Fibroblast of lung (primary cell): ENCODE results near the gene CASP7.

Experiments used
- CTCF ChIP-seq, 2 donors: IDR thresholded peaks in 1 of 2; conservative IDR thresholded peaks in 1 of 2; 1 replicate in 1 of 2; 2 replicates in 1 of 2; pipeline ENCODE4 v1.5.1; 2011 to 2012; ENCODE audit warnings: low read length in 2 of 2, control low read depth in 1 of 2, inconsistent platforms in 1 of 2, low read depth in 1 of 2, mild to moderate bottlenecking in 1 of 2
- EZH2 ChIP-seq: IDR thresholded peaks from 2 replicates; pipeline ENCODE4 v1.5.1; 2012; ENCODE audit warnings: low read length, control low read depth, mild to moderate bottlenecking; ENCODE audit errors: missing control alignments

GRCh38 chr10:113651021-113651420 is 28.7 kb upstream of the CASP7 start:
- TF ChIP-seq CTCF (conservative IDR thresholded peaks at IDR 0.05 in 1 of 2, IDR thresholded peaks at IDR 0.05 in 1 of 2; ENCODE audit: low read depth in 1 of 2, low read length in 2 of 2) (no peak), EZH2 (no peak)
